ENCODE measurements around the gene NOVA1.

NOVA1 gene

GRCh38 chr14:26593357-26593756, 4.5 kb downstream of the NOVA1 start:
- DNase-seq (ENCODE audit: low read depth), result no peak

GRCh38 chr14:26589925-26590324, 7.9 kb downstream of the NOVA1 start:
- DNase-seq (ENCODE audit: low read depth), result no peak

GRCh38 chr14:26577711-26578110, 20.1 kb downstream of the NOVA1 start:
- DNase-seq (ENCODE audit: low read depth), result no peak

- DNase-seq (ENCODE audit: low read depth), result no peak
These were observed 43.6 kb downstream of the NOVA1 start for GRCh38 chr14:26554069-26554772.

- no peak for DNase-seq (ENCODE audit: low read depth)
These were observed 48.3 kb downstream of the NOVA1 start for GRCh38 chr14:26549571-26549970.

GRCh38 chr14:26548406-26548805, 49.4 kb downstream of the NOVA1 start:
- no peak for DNase-seq (ENCODE audit: low read depth)

GRCh38 chr14:26538176-26538575, 59.7 kb downstream of the NOVA1 start:
- no peak for DNase-seq (ENCODE audit: low read depth)

GRCh38 chr14:26531894-26532293, 65.9 kb downstream of the NOVA1 start:
- DNase-seq (ENCODE audit: low read depth), result peak; percentile 79

- DNase-seq (ENCODE audit: low read depth), result no peak
These were observed 69.2 kb downstream of the NOVA1 start for GRCh38 chr14:26528415-26529182.

- DNase-seq (ENCODE audit: low read depth), result peak; percentile 21
These were observed 70.7 kb downstream of the NOVA1 start for GRCh38 chr14:26527095-26527494.

- DNase-seq (ENCODE audit: low read depth), result no peak
These were observed 71.7 kb downstream of the NOVA1 start for GRCh38 chr14:26526137-26526536.

GRCh38 chr14:26525085-26525484, 72.7 kb downstream of the NOVA1 start:
- no peak for DNase-seq (ENCODE audit: low read depth)

GRCh38 chr14:26522967-26523366, 74.9 kb downstream of the NOVA1 start:
- DNase-seq (ENCODE audit: low read depth), result peak; percentile 59

- DNase-seq (ENCODE audit: low read depth), result no peak
These were observed 80.1 kb downstream of the NOVA1 start for GRCh38 chr14:26517771-26518170.

- DNase-seq (ENCODE audit: low read depth), result no peak
These were observed 97.8 kb downstream of the NOVA1 start for GRCh38 chr14:26500028-26500427.

GRCh38 chr14:26499546-26499945, 98.3 kb downstream of the NOVA1 start:
- no peak for DNase-seq (ENCODE audit: low read depth)

- peak; percentile 4 for DNase-seq (ENCODE audit: low read depth)
These were observed 110.9 kb downstream of the NOVA1 start for GRCh38 chr14:26486922-26487321.

GRCh38 chr14:26484562-26484961, 113.3 kb downstream of the NOVA1 start:
- no peak for DNase-seq (ENCODE audit: low read depth)

GRCh38 chr14:26478967-26479366, 118.9 kb downstream of the NOVA1 start:
- no peak for DNase-seq (ENCODE audit: low read depth)

GRCh38 chr14:26466862-26467261, 131.0 kb downstream of the NOVA1 start:
- no peak for DNase-seq (ENCODE audit: low read depth)

- DNase-seq (ENCODE audit: low read depth), result no peak
These were observed 134.7 kb downstream of the NOVA1 start for GRCh38 chr14:26463136-26463535.

- DNase-seq (ENCODE audit: low read depth), result no peak
These were observed 143.7 kb downstream of the NOVA1 start for GRCh38 chr14:26454105-26454504.

GRCh38 chr14:26448181-26448855, 149.5 kb downstream of the NOVA1 start:
- DNase-seq (ENCODE audit: low read depth), result no peak

Measured in iris pigment epithelial cell (primary cell).